ENCODE measurements around the gene IKZF2. TPM values are rescaled to one million over a fixed set of nuclear protein-coding genes. Genes with fewer than 3 reads are reported as not detected.

The IKZF2 gene
- total and polyA plus RNA-seq, 4 donors: 0.63 to 17.1 (median 5.7) TPM

- Histone ChIP-seq H3K36me3 (ENCODE audit: control insufficient read depth in 1 of 2, insufficient read depth in 2 of 2, low read length in 1 of 2) (no peaks in the 10 kb centered on the region), H3K27me3 (ENCODE audit: control insufficient read depth in 1 of 2, insufficient read depth in 2 of 2, low read length in 1 of 2) (no peaks in the 10 kb centered on the region), H3K4me1 (ENCODE audit: control insufficient read depth in 1 of 2, insufficient read depth in 2 of 2, low read length in 2 of 2) (peaks cover 0 to 4% of the 10 kb centered on the region in 2 donors), H3K4me3 (ENCODE audit: low read length in 2 of 2) (no peak overlapping the region), H3K9me3 (ENCODE audit: control insufficient read depth, low read length) (no peaks in the 10 kb centered on the region), H3K27ac (ENCODE audit: low read depth in 1 of 2, low read length in 2 of 2) (no peak overlapping the region)
- no peak for ATAC-seq (ENCODE audit: low FRiP score)
- intact Hi-C loops (cut with DNase I): loop anchor here in 1 of 2 donors (10.0 kb wide), 1 partner anchor 61 kb away; no protein-coding TSS in a partner anchor
- no peak for DNase-seq
These were observed 67.2 kb downstream of the IKZF2 start for GRCh38 chr2:213084261-213084660.

GRCh38 chr2:213080969-213081617 lies 70.3 kb downstream of the IKZF2 start:
- Histone ChIP-seq H3K27me3 (ENCODE audit: control insufficient read depth in 1 of 2, insufficient read depth in 2 of 2, low read length in 1 of 2) (no peaks in the 10 kb centered on the region), H3K4me3 (ENCODE audit: low read length in 2 of 2) (no peak overlapping the region), H3K4me1 (ENCODE audit: control insufficient read depth in 1 of 2, insufficient read depth in 2 of 2, low read length in 2 of 2) (no peaks in the 10 kb centered on the region), H3K27ac (ENCODE audit: low read depth in 1 of 2, low read length in 2 of 2) (no peak overlapping the region), H3K36me3 (ENCODE audit: control insufficient read depth in 1 of 2, insufficient read depth in 2 of 2, low read length in 1 of 2) (no peaks in the 10 kb centered on the region), H3K9me3 (ENCODE audit: control insufficient read depth, low read length) (no peaks in the 10 kb centered on the region)
- no peak for DNase-seq
- intact Hi-C loops (cut with DNase I): loop anchor here in 1 of 2 donors (10.0 kb wide), 1 partner anchor 64 kb away; no protein-coding TSS in a partner anchor
- ATAC-seq (ENCODE audit: low FRiP score): no peak

GRCh38 chr2:213079756-213080155 lies 71.7 kb downstream of the IKZF2 start:
- intact Hi-C loops (cut with DNase I): loop anchor here in 1 of 2 donors (10.0 kb wide), 1 partner anchor 65 kb away; no protein-coding TSS in a partner anchor
- Histone ChIP-seq H3K9me3 (ENCODE audit: control insufficient read depth, low read length) (no peaks in the 10 kb centered on the region), H3K36me3 (ENCODE audit: control insufficient read depth in 1 of 2, insufficient read depth in 2 of 2, low read length in 1 of 2) (no peaks in the 10 kb centered on the region), H3K27ac (ENCODE audit: low read depth in 1 of 2, low read length in 2 of 2) (no peak overlapping the region), H3K4me3 (ENCODE audit: low read length in 2 of 2) (no peak overlapping the region), H3K27me3 (ENCODE audit: control insufficient read depth in 1 of 2, insufficient read depth in 2 of 2, low read length in 1 of 2) (no peaks in the 10 kb centered on the region), H3K4me1 (ENCODE audit: control insufficient read depth in 1 of 2, insufficient read depth in 2 of 2, low read length in 2 of 2) (no peaks in the 10 kb centered on the region)
- DNase-seq: no peak
- ATAC-seq (ENCODE audit: low FRiP score): no peak

DNA sequence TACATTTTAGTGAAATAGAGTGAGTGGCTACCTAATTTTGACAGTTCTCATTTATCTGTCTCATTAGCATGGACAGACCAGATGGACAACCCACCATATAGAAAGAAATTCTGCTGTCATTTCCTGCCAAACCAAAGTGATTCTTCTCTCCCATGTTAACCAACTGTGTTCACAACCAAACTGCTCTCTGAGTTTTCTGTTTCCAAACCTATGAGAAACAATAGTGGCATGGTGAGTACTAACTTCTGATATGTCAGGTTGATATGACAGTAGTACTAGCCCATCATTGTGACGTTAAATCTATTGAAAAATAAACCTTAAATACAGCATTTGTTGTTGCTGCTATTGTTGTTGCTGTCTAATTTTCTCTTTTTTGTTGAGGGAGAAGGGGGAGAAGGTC lies 72.7 kb downstream of the IKZF2 start:
- Histone ChIP-seq H3K36me3 (ENCODE audit: control insufficient read depth in 1 of 2, insufficient read depth in 2 of 2, low read length in 1 of 2) (no peaks in the 10 kb centered on the region), H3K27ac (ENCODE audit: low read depth in 1 of 2, low read length in 2 of 2) (no peak overlapping the region), H3K9me3 (ENCODE audit: control insufficient read depth, low read length) (no peaks in the 10 kb centered on the region), H3K27me3 (ENCODE audit: control insufficient read depth in 1 of 2, insufficient read depth in 2 of 2, low read length in 1 of 2) (no peaks in the 10 kb centered on the region), H3K4me3 (ENCODE audit: low read length in 2 of 2) (no peak overlapping the region), H3K4me1 (ENCODE audit: control insufficient read depth in 1 of 2, insufficient read depth in 2 of 2, low read length in 2 of 2) (no peaks in the 10 kb centered on the region)
- DNase-seq (no peak), ATAC-seq (ENCODE audit: low FRiP score) (no peak)
- intact Hi-C loops (cut with DNase I): no loop called here
- 95 to 97% methylated on average over 1 of the region's 1 CpG for WGBS, 2 donors

- no peak for DNase-seq
- Histone ChIP-seq H3K4me3 (ENCODE audit: low read length in 2 of 2) (no peak overlapping the region), H3K9me3 (ENCODE audit: control insufficient read depth, low read length) (no peaks in the 10 kb centered on the region), H3K36me3 (ENCODE audit: control insufficient read depth in 1 of 2, insufficient read depth in 2 of 2, low read length in 1 of 2) (no peaks in the 10 kb centered on the region), H3K27ac (ENCODE audit: low read depth in 1 of 2, low read length in 2 of 2) (no peak overlapping the region), H3K27me3 (ENCODE audit: control insufficient read depth in 1 of 2, insufficient read depth in 2 of 2, low read length in 1 of 2) (no peaks in the 10 kb centered on the region), H3K4me1 (ENCODE audit: control insufficient read depth in 1 of 2, insufficient read depth in 2 of 2, low read length in 2 of 2) (no peaks in the 10 kb centered on the region)
- whole genome bisulfite sequencing, 2 donors: 93 to 97% methylated on average over 1 of the region's 1 CpG
- no peak for ATAC-seq (ENCODE audit: low FRiP score)
- intact Hi-C loops (cut with DNase I): no loop called here
These were observed 81.9 kb downstream of the IKZF2 start for GRCh38 chr2:213069531-213069930.

DNA sequence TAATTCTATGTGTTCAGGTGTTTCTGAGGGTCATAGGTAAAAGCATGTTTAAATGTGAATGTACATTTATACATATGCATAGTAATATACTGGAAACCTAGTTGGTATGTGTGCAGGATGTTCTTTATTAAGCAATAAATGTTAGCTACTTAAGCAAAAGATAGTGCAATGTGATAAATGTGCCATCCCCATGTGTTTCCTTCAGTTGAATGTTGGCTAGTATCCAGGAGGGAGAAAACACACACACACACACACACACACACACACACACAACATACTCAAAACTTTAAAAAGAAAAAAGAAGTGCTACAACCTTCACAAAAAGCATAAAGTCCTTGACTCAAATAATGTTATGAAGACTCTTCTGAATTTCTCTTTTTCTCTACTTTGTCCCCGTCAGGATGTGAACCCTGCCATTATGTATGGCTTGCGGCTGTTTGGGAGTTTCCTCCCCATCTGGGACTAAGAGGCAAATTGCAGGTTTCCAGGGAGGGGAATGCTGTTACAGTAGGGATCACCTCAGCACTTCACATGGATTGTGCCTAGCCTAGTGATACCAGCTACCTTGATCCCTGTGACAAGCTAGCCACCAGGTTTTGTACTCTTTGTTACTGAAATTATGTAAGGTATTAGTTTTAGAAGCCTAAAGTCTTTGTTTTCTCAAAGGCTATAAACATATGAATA lies 82.6 kb downstream of the IKZF2 start:
- no peaks in the 10 kb centered on the region for H3K36me3 ChIP-seq (ENCODE audit: control insufficient read depth in 1 of 2, insufficient read depth in 2 of 2, low read length in 1 of 2)
- WGBS, 2 donors: 98 to 100% methylated on average over 2 of the region's 2 CpGs
- H3K27ac ChIP-seq (ENCODE audit: low read depth in 1 of 2, low read length in 2 of 2): no peak overlapping the region
- DNase-seq (no peak), ATAC-seq (ENCODE audit: low FRiP score) (no peak)
- intact Hi-C loops (cut with DNase I): no loop called here
- H3K27me3 ChIP-seq (ENCODE audit: control insufficient read depth in 1 of 2, insufficient read depth in 2 of 2, low read length in 1 of 2): no peaks in the 10 kb centered on the region
- no peak overlapping the region for H3K4me3 ChIP-seq (ENCODE audit: low read length in 2 of 2)
- no peaks in the 10 kb centered on the region for H3K9me3 ChIP-seq (ENCODE audit: control insufficient read depth, low read length)
- H3K4me1 ChIP-seq (ENCODE audit: control insufficient read depth in 1 of 2, insufficient read depth in 2 of 2, low read length in 2 of 2): no peaks in the 10 kb centered on the region

- ATAC-seq (ENCODE audit: low FRiP score) (no peak), DNase-seq (no peak)
- H3K36me3 ChIP-seq (ENCODE audit: control insufficient read depth in 1 of 2, insufficient read depth in 2 of 2, low read length in 1 of 2): no peaks in the 10 kb centered on the region
- H3K27me3 ChIP-seq (ENCODE audit: control insufficient read depth in 1 of 2, insufficient read depth in 2 of 2, low read length in 1 of 2): no peaks in the 10 kb centered on the region
- intact Hi-C loops (cut with DNase I): no loop called here
- no peaks in the 10 kb centered on the region for H3K4me1 ChIP-seq (ENCODE audit: control insufficient read depth in 1 of 2, insufficient read depth in 2 of 2, low read length in 2 of 2)
- no peak overlapping the region for H3K27ac ChIP-seq (ENCODE audit: low read depth in 1 of 2, low read length in 2 of 2)
- no peak overlapping the region for H3K4me3 ChIP-seq (ENCODE audit: low read length in 2 of 2)
- no peaks in the 10 kb centered on the region for H3K9me3 ChIP-seq (ENCODE audit: control insufficient read depth, low read length)
These were observed 83.5 kb downstream of the IKZF2 start for GRCh38 chr2:213067888-213068287.

DNA sequence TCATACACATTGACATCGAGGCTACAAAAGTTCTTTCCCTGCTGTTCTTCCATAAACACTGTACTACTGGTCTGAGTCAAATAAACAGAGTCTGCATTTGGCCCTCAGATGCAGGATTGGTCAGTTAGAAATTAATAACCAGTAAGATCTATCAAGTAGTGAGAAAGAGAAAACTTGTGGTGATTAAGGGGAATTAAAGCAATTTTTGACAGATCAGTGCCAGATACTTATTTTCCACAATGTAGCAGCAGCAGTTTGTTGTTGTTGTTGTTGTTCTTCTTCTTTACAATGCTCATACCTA lies 85.0 kb downstream of the IKZF2 start:
- H3K36me3 ChIP-seq (ENCODE audit: control insufficient read depth in 1 of 2, insufficient read depth in 2 of 2, low read length in 1 of 2): no peaks in the 10 kb centered on the region
- H3K27ac ChIP-seq (ENCODE audit: low read depth in 1 of 2, low read length in 2 of 2): no peak overlapping the region
- no peak for ATAC-seq (ENCODE audit: low FRiP score)
- no peaks in the 10 kb centered on the region for H3K9me3 ChIP-seq (ENCODE audit: control insufficient read depth, low read length)
- DNase-seq: no peak
- H3K27me3 ChIP-seq (ENCODE audit: control insufficient read depth in 1 of 2, insufficient read depth in 2 of 2, low read length in 1 of 2): no peaks in the 10 kb centered on the region
- WGBS, 2 donors: 21 to 48% methylated on average over 1 of the region's 1 CpG
- intact Hi-C loops (cut with DNase I): no loop called here
- H3K4me1 ChIP-seq (ENCODE audit: control insufficient read depth in 1 of 2, insufficient read depth in 2 of 2, low read length in 2 of 2): no peaks in the 10 kb centered on the region
- no peak overlapping the region for H3K4me3 ChIP-seq (ENCODE audit: low read length in 2 of 2)
